Measurements from ENCODE around the gene CYTH3.

- TF ChIP-seq CTCF (IDR thresholded peaks at IDR 0.05) (no peak), POLR2AphosphoS5 (IDR thresholded peaks at IDR 0.05) (no peak), POLR2A (IDR thresholded peaks at IDR 0.05) (no peak)
These were observed 85.8 kb downstream of the CYTH3 start for GRCh38 chr7:6186577-6186976.

Measured in prostate gland (tissue), 2 donors.